A549 (cell line): Measurements from ENCODE around the gene KCNF1. TPM values are rescaled to one million over a fixed set of nuclear protein-coding genes. Genes with fewer than 3 reads are reported as not detected.
A peak's percentile ranks its signal among the peaks of the same experiment; 100 is the strongest.

Source experiments
- ATAC-seq, 2 experiments: fragments of 200-7000 bp in 1 of 2; fragments of >200 bp in 1 of 2; cut with Nextera tagmentation in 1 of 2; cut with Tn5 transposase in 1 of 2; 3 replicates each; pipeline versions ENCODE4 v1.8.0 to v1.9.1; 2018 to 2020; ENCODE audit warnings: mild to moderate bottlenecking in 1 of 2, moderate library complexity in 1 of 2
- CTCF ChIA-PET: fragments of 300-600 bp; sonication (Branson Sonifier 250); formaldehyde crosslinking; extraction: SDS; loops from one replicate; lab custom pipeline; 2021; ENCODE audit warnings: antibody characterized with exemption, inconsistent platforms; lab: Yijun Ruan, JAX
- POLR2A ChIA-PET: fragments of 350-600 bp; formaldehyde crosslinking; extraction: SDS; loops from one replicate; lab custom pipeline; 2021; ENCODE audit warnings: antibody characterized with exemption, inconsistent platforms; lab: Yijun Ruan, JAX
- DNase-seq, 2 experiments: peaks; one replicate each; pipeline versions ENCODE4 v3.0.0 to v3.0.0-alpha.2; 2011 to 2016; ENCODE audit warnings: low read depth in 1 of 2, low spot score in 1 of 2
- FAIRE-seq: peaks from 2 replicates; lab custom pipeline; 2011; peaks lifted over from hg19 to GRCh38; lab: Jason Lieb, UNC
- H3K27ac ChIP-seq, 2 experiments: fragments of >200 bp; sonication (Bioruptor Twin); formaldehyde crosslinking; 3 replicates each; pipeline ENCODE4 v1.5.1; 2016 to 2017
- H3K4me1 ChIP-seq: fragments of >200 bp; sonication (Bioruptor Twin); formaldehyde crosslinking; 3 replicates; pipeline ENCODE4 v1.6.1; 2016
- H3K4me2 ChIP-seq: fragments of >200 bp; sonication (Bioruptor Twin); formaldehyde crosslinking; 3 replicates; pipeline ENCODE4 v1.6.1; 2016
- H3K4me3 ChIP-seq: fragments of >200 bp; sonication (Bioruptor Twin); formaldehyde crosslinking; 3 replicates; pipeline ENCODE4 v1.5.1; 2016
- H3K9me3 ChIP-seq: fragments of >200 bp; sonication (Bioruptor Twin); formaldehyde crosslinking; 3 replicates; pipeline ENCODE4 v1.6.1; 2016
- CBX2 ChIP-seq: fragments of 200-600 bp; sonication (generic); IDR thresholded peaks from 2 replicates; pipeline ENCODE4 v1.6.1; 2016; ENCODE audit warnings: low read depth, mild to moderate bottlenecking, borderline replicate concordance
- CHD2 ChIP-seq: fragments of 150-350 bp; IDR thresholded peaks from 2 replicates; pipeline ENCODE4 v1.6.1; 2014; ENCODE audit warnings: low read length; ENCODE audit not compliant: partially characterized antibody
- EHMT2 ChIP-seq: fragments of 200-600 bp; sonication (generic); IDR thresholded peaks from 2 replicates; pipeline ENCODE4 v1.6.1; 2016; ENCODE audit warnings: antibody characterized with exemption, low read depth, mild to moderate bottlenecking, moderate library complexity
- EP300 ChIP-seq, 2 experiments: fragments of >200 bp; sonication (Bioruptor Twin); formaldehyde crosslinking; IDR thresholded peaks; 2 replicates in 1 of 2; 3 replicates in 1 of 2; pipeline ENCODE4 v1.6.1; 2016 to 2017
- FOSB ChIP-seq: fragments of 250-450 bp; sonication (Bioruptor Pico); IDR thresholded peaks from 2 replicates; pipeline ENCODE4 v1.5.0; 2020; ENCODE audit warnings: mild to moderate bottlenecking, moderate library complexity
- FOSL2 ChIP-seq, 2 experiments: fragments of 450-650 bp in 1 of 2; fragments of >200 bp in 1 of 2; sonication (Bioruptor Twin) in 1 of 2; formaldehyde crosslinking; IDR thresholded peaks; 2 replicates each; pipeline versions ENCODE4 v1.5.0 to v1.6.1; 2016 to 2020; ENCODE audit warnings: mild to moderate bottlenecking in 1 of 2, moderate library complexity in 1 of 2
- JUN ChIP-seq, 2 experiments: fragments of >200 bp; sonication (Bioruptor Twin); formaldehyde crosslinking; IDR thresholded peaks; 2 replicates in 1 of 2; 3 replicates in 1 of 2; pipeline ENCODE4 v1.6.1; 2016 to 2017
- KDM1A ChIP-seq: fragments of 200-600 bp; sonication (generic); IDR thresholded peaks from 2 replicates; pipeline ENCODE4 v1.6.1; 2016; ENCODE audit warnings: low read depth, mild to moderate bottlenecking
- MAFK ChIP-seq: fragments of 450-650 bp; IDR thresholded peaks from 2 replicates; pipeline ENCODE4 v1.6.1; 2014; ENCODE audit not compliant: partially characterized antibody
- MAZ ChIP-seq: fragments of 150-350 bp; IDR thresholded peaks from 2 replicates; pipeline ENCODE4 v1.6.1; 2014; ENCODE audit warnings: antibody characterized with exemption, low read depth, low read length, borderline replicate concordance
- NFE2L2 ChIP-seq: fragments of 150-350 bp; conservative IDR thresholded peaks from 2 replicates; pipeline ENCODE4 v1.6.1; 2014; ENCODE audit warnings: low read length
- POLR2A ChIP-seq: IDR thresholded peaks from 2 replicates; pipeline ENCODE4 v1.6.1; 2012; ENCODE audit warnings: mild to moderate bottlenecking, low read length
- RNF2 ChIP-seq: fragments of 200-600 bp; sonication (generic); IDR thresholded peaks from 2 replicates; pipeline ENCODE4 v1.6.1; 2016; ENCODE audit warnings: low read depth, mild to moderate bottlenecking, antibody characterized with exemption, moderate library complexity, borderline replicate concordance
- TFCP2L1 ChIP-seq: fragments of 250-450 bp; sonication (Bioruptor Pico); IDR thresholded peaks from 2 replicates; pipeline ENCODE4 v1.5.0; 2021; ENCODE audit warnings: mild to moderate bottlenecking
- ZFP36 ChIP-seq: fragments of 450-650 bp; IDR thresholded peaks from 2 replicates; pipeline ENCODE4 v1.6.1; 2014; ENCODE audit warnings: borderline replicate concordance; ENCODE audit not compliant: partially characterized antibody
- WGBS: methylation state at CpG from one replicate; pipeline ENCODE4 v1.1.6; 2017; ENCODE audit errors: missing lambda C conversion rate; 5-methylcytosine and 5-hydroxymethylcytosine counted together
- polyA plus RNA-seq, 4 experiments: library from polyadenylated mRNA; depleted of rRNA in 3 of 4; stranded (reverse); fragments of >200 nt; fragmentation: RNase III in 1 of 4; extraction: RNeasy Plus Mini Kit Qiagen cat#74134 plus additional on column Dnase treatment in 1 of 4; gene quantifications; 2 replicates in 3 of 4; 3 replicates in 1 of 4; pipeline ENCODE4 v1.2.3, GENCODE V29; 2011 to 2017
- TF ChIP-seq, protein P1 (sequence below): fragments of 200-600 bp; sonication (generic); IDR thresholded peaks from 2 replicates; pipeline ENCODE4 v1.6.1; 2016; ENCODE audit warnings: antibody characterized with exemption, mild to moderate bottlenecking, moderate library complexity
- TF ChIP-seq, protein P2 (sequence below): IDR thresholded peaks from 2 replicates; pipeline ENCODE4 v1.6.1; 2012; ENCODE audit warnings: low read depth, borderline replicate concordance
- TF ChIP-seq, protein P3 (sequence below): fragments of 250-450 bp; sonication (Bioruptor Pico); IDR thresholded peaks from 2 replicates; pipeline ENCODE4 v1.5.0; 2021; ENCODE audit warnings: mild to moderate bottlenecking, moderate library complexity, borderline replicate concordance
- TF ChIP-seq, protein P4 (sequence below): IDR thresholded peaks from 2 replicates; pipeline ENCODE4 v1.6.1; 2012
- TF ChIP-seq, protein P5 (sequence below): IDR thresholded peaks from 2 replicates; pipeline ENCODE4 v1.6.1; 2012

The KCNF1 gene
- polyA plus RNA-seq, 2 of the 4 experiments (the other 2 are of a cell fraction): 3.7 to 4.4 TPM

DNA sequence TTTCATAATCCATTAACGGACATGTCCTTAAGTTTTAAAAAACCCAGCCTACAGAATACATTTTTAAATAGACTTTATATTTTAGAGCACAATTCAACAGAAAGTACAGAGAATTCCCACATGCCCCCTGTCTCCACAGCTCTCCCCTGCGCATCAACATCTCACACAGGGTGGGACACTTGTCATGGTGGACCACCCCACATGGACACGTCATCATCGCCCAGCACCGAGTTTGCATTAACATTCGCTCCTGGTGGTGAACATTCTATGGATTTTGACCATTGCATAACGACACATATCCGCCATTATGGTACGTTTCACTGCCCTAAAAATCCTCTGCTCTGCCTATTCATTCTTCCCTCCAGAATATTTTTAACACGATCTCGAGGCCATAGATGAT is 1.1 kb upstream of the KCNF1 start:
- TF ChIP-seq NFE2L2 (no peak), RNF2 (no peak)
- TF ChIP-seq, protein P1, sequence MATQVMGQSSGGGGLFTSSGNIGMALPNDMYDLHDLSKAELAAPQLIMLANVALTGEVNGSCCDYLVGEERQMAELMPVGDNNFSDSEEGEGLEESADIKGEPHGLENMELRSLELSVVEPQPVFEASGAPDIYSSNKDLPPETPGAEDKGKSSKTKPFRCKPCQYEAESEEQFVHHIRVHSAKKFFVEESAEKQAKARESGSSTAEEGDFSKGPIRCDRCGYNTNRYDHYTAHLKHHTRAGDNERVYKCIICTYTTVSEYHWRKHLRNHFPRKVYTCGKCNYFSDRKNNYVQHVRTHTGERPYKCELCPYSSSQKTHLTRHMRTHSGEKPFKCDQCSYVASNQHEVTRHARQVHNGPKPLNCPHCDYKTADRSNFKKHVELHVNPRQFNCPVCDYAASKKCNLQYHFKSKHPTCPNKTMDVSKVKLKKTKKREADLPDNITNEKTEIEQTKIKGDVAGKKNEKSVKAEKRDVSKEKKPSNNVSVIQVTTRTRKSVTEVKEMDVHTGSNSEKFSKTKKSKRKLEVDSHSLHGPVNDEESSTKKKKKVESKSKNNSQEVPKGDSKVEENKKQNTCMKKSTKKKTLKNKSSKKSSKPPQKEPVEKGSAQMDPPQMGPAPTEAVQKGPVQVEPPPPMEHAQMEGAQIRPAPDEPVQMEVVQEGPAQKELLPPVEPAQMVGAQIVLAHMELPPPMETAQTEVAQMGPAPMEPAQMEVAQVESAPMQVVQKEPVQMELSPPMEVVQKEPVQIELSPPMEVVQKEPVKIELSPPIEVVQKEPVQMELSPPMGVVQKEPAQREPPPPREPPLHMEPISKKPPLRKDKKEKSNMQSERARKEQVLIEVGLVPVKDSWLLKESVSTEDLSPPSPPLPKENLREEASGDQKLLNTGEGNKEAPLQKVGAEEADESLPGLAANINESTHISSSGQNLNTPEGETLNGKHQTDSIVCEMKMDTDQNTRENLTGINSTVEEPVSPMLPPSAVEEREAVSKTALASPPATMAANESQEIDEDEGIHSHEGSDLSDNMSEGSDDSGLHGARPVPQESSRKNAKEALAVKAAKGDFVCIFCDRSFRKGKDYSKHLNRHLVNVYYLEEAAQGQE: no peak
- Histone ChIP-seq H3K27ac (no peak overlapping the region; a peak in 2 of 6 replicates), H3K4me1 (peaks cover 13% of the 10 kb centered on the region), H3K9me3 (no peaks in the 10 kb centered on the region), H3K4me3 (no peak overlapping the region), H3K4me2 (no peak overlapping the region)
- no peak for FAIRE-seq
- POLR2A ChIA-PET: no interaction called here
- CTCF ChIA-PET: interaction anchor here (0.8 to 10.2 kb wide), 24 partner anchors 11 to 844 kb away, joined by 3 to 123 read pairs (median 4); a partner anchor contains a TSS
- 88% methylated on average over 11 of the region's 11 CpGs for WGBS
- DNase-seq: no peak
- no peak for ATAC-seq

DNA sequence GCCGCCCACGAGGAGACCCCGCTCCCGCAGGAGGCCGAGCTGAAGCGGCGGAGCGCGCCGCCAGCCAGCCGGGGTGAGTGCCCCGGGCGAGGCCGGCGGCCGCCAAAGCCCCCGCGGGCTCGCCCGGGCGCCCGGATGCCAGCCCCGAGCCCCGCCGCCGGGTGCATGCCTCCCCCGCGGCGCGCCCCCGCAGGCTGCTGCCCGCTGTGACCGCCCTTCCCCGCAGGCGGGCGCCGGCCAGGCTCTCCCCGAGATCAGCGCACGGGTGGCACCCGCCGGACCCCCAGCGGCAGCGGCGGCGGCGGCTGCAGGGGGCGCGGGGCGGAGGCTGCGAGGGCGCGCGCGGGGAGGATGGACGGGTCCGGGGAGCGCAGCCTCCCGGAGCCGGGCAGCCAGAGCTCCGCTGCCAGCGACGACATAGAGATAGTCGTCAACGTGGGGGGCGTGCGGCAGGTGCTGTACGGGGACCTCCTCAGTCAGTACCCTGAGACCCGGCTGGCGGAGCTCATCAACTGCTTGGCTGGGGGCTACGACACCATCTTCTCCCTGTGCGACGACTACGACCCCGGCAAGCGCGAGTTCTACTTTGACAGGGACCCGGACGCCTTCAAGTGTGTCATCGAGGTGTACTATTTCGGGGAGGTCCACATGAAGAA is 470 bp downstream of the KCNF1 start:
- ChIA-PET CTCF (interaction anchor here (0.6 to 10.2 kb wide), 23 partner anchors 9 to 674 kb away, joined by 3 to 123 read pairs (median 6); a partner anchor contains a TSS), POLR2A (interaction anchor here (1.0 to 1.2 kb wide), 3 partner anchors 9 to 243 kb away, joined by 3 to 7 read pairs (median 4); partner anchors contain the start of gene SLC66A3)
- H3K4me2 ChIP-seq: peak overlapping the region; percentile 82
- peak overlapping the region; percentile 57 for H3K4me3 ChIP-seq
- TF ChIP-seq POLR2A (no peak), JUN (IDR thresholded peaks at IDR 0.05) (peak in 1 of 2 experiments; percentile 34; a peak in 2 of 5 replicates)
- DNase-seq (no peak), ATAC-seq (peak in 1 of 2 experiments; percentile 5; a peak in 2 of 6 replicates), FAIRE-seq (no peak)
- WGBS: 70% methylated on average over 20 of the region's 81 CpGs
- peaks cover 13% of the 10 kb centered on the region for H3K4me1 ChIP-seq
- H3K27ac ChIP-seq: peak overlapping the region; percentile 79 to 93
- no peaks in the 10 kb centered on the region for H3K9me3 ChIP-seq

DNA sequence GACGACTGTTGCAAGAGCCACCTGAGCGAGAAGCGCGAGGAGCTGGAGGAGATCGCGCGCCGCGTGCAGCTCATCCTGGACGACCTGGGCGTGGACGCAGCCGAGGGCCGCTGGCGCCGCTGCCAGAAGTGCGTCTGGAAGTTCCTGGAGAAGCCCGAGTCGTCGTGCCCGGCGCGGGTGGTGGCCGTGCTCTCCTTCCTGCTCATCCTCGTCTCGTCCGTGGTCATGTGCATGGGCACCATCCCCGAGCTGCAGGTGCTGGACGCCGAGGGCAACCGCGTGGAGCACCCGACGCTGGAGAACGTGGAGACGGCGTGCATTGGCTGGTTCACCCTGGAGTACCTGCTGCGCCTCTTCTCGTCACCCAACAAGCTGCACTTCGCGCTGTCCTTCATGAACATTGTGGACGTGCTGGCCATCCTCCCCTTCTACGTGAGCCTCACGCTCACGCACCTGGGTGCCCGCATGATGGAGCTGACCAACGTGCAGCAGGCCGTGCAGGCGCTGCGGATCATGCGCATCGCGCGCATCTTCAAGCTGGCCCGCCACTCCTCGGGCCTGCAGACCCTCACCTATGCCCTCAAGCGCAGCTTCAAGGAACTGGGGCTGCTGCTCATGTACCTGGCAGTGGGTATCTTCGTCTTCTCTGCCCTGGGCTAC is 1.2 kb downstream of the KCNF1 start:
- CTCF ChIA-PET: interaction anchor here (0.6 to 10.2 kb wide), 15 partner anchors 9 to 673 kb away, joined by 3 to 123 read pairs (median 16); a partner anchor contains a TSS
- DNase-seq: no peak
- Histone ChIP-seq H3K4me2 (peak overlapping the region; percentile 82; the same call in 2 of the 3 replicates), H3K27ac (peak overlapping the region in 1 of 2 experiments; percentile 93; a peak in 3 of 6 replicates), H3K4me1 (peaks cover 13% of the 10 kb centered on the region), H3K4me3 (no peak overlapping the region), H3K9me3 (no peaks in the 10 kb centered on the region)
- FAIRE-seq: no peak
- WGBS: 96% methylated on average over 55 of the region's 58 CpGs
- no peak for ATAC-seq
- POLR2A ChIA-PET: interaction anchor here (1.0 kb wide), 1 partner anchor 242 kb away, joined by 3 read pairs; the partner anchor contains the start of gene SLC66A3
- no peak for TF ChIP-seq MAFK
- no peak for TF ChIP-seq KDM1A
- no peak for TF ChIP-seq EHMT2
- TF ChIP-seq TFCP2L1 (CRISPR knock-in tag): no peak
- no peak for TF ChIP-seq POLR2A
- no peak for TF ChIP-seq JUN (IDR thresholded peaks at IDR 0.05)
- no peak for TF ChIP-seq FOSB
- TF ChIP-seq, protein P2, sequence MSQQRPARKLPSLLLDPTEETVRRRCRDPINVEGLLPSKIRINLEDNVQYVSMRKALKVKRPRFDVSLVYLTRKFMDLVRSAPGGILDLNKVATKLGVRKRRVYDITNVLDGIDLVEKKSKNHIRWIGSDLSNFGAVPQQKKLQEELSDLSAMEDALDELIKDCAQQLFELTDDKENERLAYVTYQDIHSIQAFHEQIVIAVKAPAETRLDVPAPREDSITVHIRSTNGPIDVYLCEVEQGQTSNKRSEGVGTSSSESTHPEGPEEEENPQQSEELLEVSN: no peak
- no peak for TF ChIP-seq CBX2
- TF ChIP-seq CHD2: no peak
- TF ChIP-seq, protein P3, sequence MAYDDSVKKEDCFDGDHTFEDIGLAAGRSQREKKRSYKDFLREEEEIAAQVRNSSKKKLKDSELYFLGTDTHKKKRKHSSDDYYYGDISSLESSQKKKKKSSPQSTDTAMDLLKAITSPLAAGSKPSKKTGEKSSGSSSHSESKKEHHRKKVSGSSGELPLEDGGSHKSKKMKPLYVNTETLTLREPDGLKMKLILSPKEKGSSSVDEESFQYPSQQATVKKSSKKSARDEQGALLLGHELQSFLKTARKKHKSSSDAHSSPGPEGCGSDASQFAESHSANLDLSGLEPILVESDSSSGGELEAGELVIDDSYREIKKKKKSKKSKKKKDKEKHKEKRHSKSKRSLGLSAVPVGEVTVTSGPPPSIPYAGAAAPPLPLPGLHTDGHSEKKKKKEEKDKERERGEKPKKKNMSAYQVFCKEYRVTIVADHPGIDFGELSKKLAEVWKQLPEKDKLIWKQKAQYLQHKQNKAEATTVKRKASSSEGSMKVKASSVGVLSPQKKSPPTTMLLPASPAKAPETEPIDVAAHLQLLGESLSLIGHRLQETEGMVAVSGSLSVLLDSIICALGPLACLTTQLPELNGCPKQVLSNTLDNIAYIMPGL: no peak
- no peak for TF ChIP-seq MAZ
- TF ChIP-seq, protein P4, sequence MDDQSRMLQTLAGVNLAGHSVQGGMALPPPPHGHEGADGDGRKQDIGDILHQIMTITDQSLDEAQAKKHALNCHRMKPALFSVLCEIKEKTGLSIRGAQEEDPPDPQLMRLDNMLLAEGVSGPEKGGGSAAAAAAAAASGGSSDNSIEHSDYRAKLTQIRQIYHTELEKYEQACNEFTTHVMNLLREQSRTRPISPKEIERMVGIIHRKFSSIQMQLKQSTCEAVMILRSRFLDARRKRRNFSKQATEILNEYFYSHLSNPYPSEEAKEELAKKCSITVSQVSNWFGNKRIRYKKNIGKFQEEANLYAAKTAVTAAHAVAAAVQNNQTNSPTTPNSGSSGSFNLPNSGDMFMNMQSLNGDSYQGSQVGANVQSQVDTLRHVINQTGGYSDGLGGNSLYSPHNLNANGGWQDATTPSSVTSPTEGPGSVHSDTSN: no peak
- TF ChIP-seq EP300 (IDR thresholded peaks at IDR 0.05): no peak
- no peak for TF ChIP-seq ZFP36
- TF ChIP-seq RNF2: no peak
- no peak for TF ChIP-seq FOSL2 (IDR thresholded peaks at IDR 0.05)
- no peak for TF ChIP-seq FOSL2 (CRISPR knock-in tag; IDR thresholded peaks at IDR 0.05)
- TF ChIP-seq, protein P5, sequence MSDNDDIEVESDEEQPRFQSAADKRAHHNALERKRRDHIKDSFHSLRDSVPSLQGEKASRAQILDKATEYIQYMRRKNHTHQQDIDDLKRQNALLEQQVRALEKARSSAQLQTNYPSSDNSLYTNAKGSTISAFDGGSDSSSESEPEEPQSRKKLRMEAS: no peak
